Keratinocyte (primary cell): ENCODE measurements around the gene CBR3. TPM values are rescaled to one million over a fixed set of nuclear protein-coding genes. Genes with fewer than 3 reads are reported as not detected.
"Not testable (repeated sequence)": the region's sequence is repeated elsewhere in the genome, so short reads cannot be mapped to it uniquely, and the experiment has no call there.

Experiments
- DNase-seq: peaks from one replicate; pipeline ENCODE4 v3.0.0-alpha.2; 2011; ENCODE audit warnings: low read depth, missing footprints, low spot score
- FAIRE-seq: peaks from 2 replicates; lab custom pipeline; 2011; peaks lifted over from hg19 to GRCh38; lab: Jason Lieb, UNC
- H2AFZ ChIP-seq: 2 replicates; pipeline ENCODE4 v1.6.0; 2012; ENCODE audit warnings: low read length, control low read depth, inconsistent platforms; ENCODE audit not compliant: control insufficient read depth
- H3K27ac ChIP-seq: 2 replicates; pipeline ENCODE4 v1.5.1; 2011; ENCODE audit warnings: low read length; ENCODE audit not compliant: control insufficient read depth, insufficient read depth
- H3K27me3 ChIP-seq: 3 replicates; pipeline ENCODE4 v1.6.0; 2011; ENCODE audit warnings: low read length; ENCODE audit not compliant: control insufficient read depth, insufficient read depth; ENCODE audit errors: extremely low read depth
- H3K36me3 ChIP-seq, 2 experiments: 2 replicates in 1 of 2; 3 replicates in 1 of 2; pipeline ENCODE4 v1.5.1; 2011; ENCODE audit warnings: low read length in 2 of 2, mild to moderate bottlenecking in 1 of 2; ENCODE audit not compliant: control insufficient read depth in 2 of 2, insufficient read depth in 2 of 2; ENCODE audit errors: extremely low read depth in 1 of 2
- H3K4me1 ChIP-seq: 3 replicates; pipeline ENCODE4 v1.5.1; 2011; ENCODE audit warnings: low read length; ENCODE audit not compliant: control insufficient read depth, insufficient read depth; ENCODE audit errors: extremely low read depth
- H3K4me2 ChIP-seq: 3 replicates; pipeline ENCODE4 v1.6.0; 2011; ENCODE audit warnings: low read depth, low read length; ENCODE audit not compliant: control insufficient read depth, insufficient read depth; ENCODE audit errors: extremely low read depth
- H3K4me3 ChIP-seq, 3 experiments: fragments of 200-600 bp in 1 of 3; sonication (generic) in 1 of 3; 2 replicates in 2 of 3; 3 replicates in 1 of 3; pipeline ENCODE4 v1.5.1; 2011 to 2016; ENCODE audit warnings: low read length in 3 of 3, mild to moderate bottlenecking in 3 of 3, control low read depth in 2 of 3, inconsistent platforms in 1 of 3, low read depth in 1 of 3, mixed read lengths in 1 of 3, mixed run types in 1 of 3, moderate library complexity in 1 of 3; ENCODE audit not compliant: control insufficient read depth in 2 of 3, insufficient read depth in 2 of 3; ENCODE audit errors: extremely low read depth in 1 of 3
- H3K79me2 ChIP-seq: 2 replicates; pipeline ENCODE4 v1.6.0; 2012; ENCODE audit warnings: low read length; ENCODE audit not compliant: control insufficient read depth, insufficient read depth
- H3K9ac ChIP-seq: 3 replicates; pipeline ENCODE4 v1.6.0; 2011; ENCODE audit warnings: low read length; ENCODE audit not compliant: control insufficient read depth, insufficient read depth; ENCODE audit errors: extremely low read depth
- H3K9me1 ChIP-seq: 3 replicates; pipeline ENCODE4 v1.6.0; 2011; ENCODE audit warnings: low read length; ENCODE audit not compliant: control insufficient read depth, insufficient read depth; ENCODE audit errors: extremely low read depth
- H3K9me3 ChIP-seq: 2 replicates; pipeline ENCODE4 v1.5.1; 2012; ENCODE audit warnings: low read depth, low read length; ENCODE audit not compliant: control insufficient read depth
- H4K20me1 ChIP-seq: 3 replicates; pipeline ENCODE4 v1.6.0; 2011; ENCODE audit warnings: low read length; ENCODE audit not compliant: control insufficient read depth, insufficient read depth; ENCODE audit errors: extremely low read depth
- CTCF ChIP-seq, 3 experiments: IDR thresholded peaks in 1 of 3; conservative IDR thresholded peaks in 1 of 3; optimal IDR thresholded peaks in 1 of 3; 2 replicates in 2 of 3; 3 replicates in 1 of 3; pipeline versions ENCODE3 to v1.5.1; 2011; ENCODE audit warnings: low read length in 3 of 3, mild to moderate bottlenecking in 3 of 3, moderate library complexity in 2 of 3, control low read depth in 1 of 3, inconsistent platforms in 1 of 3; ENCODE audit not compliant: insufficient read depth in 2 of 3; ENCODE audit errors: extremely low read depth in 1 of 3
- EZH2 ChIP-seq: IDR thresholded peaks from one replicate; pipeline ENCODE4 v1.6.1; 2012; ENCODE audit warnings: inconsistent platforms, mild to moderate bottlenecking, low read length, moderate library complexity
- dilution Hi-C: fragments of 300-500 bp; cut with MboI; formaldehyde crosslinking; loops from one replicate; pipeline ENCODE4 v1.7.0; 2020; ENCODE audit warnings: low sequenced_read_pairs; ENCODE audit not compliant: extremely low pct_ligation_motif_present
- polyA plus RNA-seq, 5 experiments: library from polyadenylated mRNA; depleted of rRNA in 3 of 5; stranded (reverse) in 3 of 5; stranded (forward) in 1 of 5; unstranded in 1 of 5; fragments of >200 nt; gene quantifications; 1 replicate in 1 of 5; 2 replicates in 3 of 5; 3 replicates in 1 of 5; pipeline versions ENCODE4 v1.2.1 to v1.2.3, GENCODE V29; 2011 to 2012; ENCODE audit warnings: missing spikeins in 2 of 5, low read depth in 1 of 5, low replicate concordance in 1 of 5

CBR3 gene
- polyA plus RNA-seq, 1 donor (not counting 4 experiments of a cell fraction or from before 2014, with no cell fraction given), result 1.3 TPM

DNA sequence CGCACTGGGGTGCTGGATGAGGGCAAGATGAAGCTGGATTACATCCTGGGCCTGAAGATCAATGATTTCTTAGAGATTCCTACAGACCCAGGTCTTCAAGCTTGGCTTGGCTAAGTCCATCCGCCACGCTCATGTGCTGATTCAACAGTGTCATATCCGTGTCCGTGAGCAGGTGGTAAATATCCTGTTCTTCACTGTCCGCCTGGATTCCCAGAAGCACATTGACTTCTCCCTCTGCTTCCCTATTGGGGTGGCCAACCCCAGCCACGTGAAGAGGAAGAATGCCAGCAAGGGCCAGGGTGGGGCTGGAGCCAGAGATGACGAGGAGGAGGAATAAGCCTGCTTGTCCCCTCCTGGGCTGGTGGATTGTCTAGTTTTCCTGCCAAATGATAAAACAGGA lies 2.2 kb upstream of the CBR3 start:
- Histone ChIP-seq H3K4me2 (no peak overlapping the region), H3K9me1 (no peaks in the 10 kb centered on the region), H3K27me3 (no peaks in the 10 kb centered on the region), H3K36me3 (no peaks in the 10 kb centered on the region), H3K4me3 (no peak overlapping the region), H3K79me2 (no peaks in the 10 kb centered on the region), H3K9me3 (no peaks in the 10 kb centered on the region), H2AFZ (no peak overlapping the region), H4K20me1 (no peaks in the 10 kb centered on the region), H3K27ac (no peak overlapping the region), H3K4me1 (peaks cover 21% of the 10 kb centered on the region), H3K9ac (no peak overlapping the region)
- DNase-seq (no peak), FAIRE-seq (no peak)
- dilution Hi-C loops, result no loop called here
- TF ChIP-seq CTCF (optimal IDR thresholded peaks at IDR 0.05 in 1 of 3, IDR thresholded peaks at IDR 0.05 in 1 of 3, conservative IDR thresholded peaks at IDR 0.05 in 1 of 3; ENCODE audit: extremely low read depth in 1 of 3, insufficient read depth in 2 of 3, low read length in 3 of 3) (no peak), EZH2 (no peak)

DNA sequence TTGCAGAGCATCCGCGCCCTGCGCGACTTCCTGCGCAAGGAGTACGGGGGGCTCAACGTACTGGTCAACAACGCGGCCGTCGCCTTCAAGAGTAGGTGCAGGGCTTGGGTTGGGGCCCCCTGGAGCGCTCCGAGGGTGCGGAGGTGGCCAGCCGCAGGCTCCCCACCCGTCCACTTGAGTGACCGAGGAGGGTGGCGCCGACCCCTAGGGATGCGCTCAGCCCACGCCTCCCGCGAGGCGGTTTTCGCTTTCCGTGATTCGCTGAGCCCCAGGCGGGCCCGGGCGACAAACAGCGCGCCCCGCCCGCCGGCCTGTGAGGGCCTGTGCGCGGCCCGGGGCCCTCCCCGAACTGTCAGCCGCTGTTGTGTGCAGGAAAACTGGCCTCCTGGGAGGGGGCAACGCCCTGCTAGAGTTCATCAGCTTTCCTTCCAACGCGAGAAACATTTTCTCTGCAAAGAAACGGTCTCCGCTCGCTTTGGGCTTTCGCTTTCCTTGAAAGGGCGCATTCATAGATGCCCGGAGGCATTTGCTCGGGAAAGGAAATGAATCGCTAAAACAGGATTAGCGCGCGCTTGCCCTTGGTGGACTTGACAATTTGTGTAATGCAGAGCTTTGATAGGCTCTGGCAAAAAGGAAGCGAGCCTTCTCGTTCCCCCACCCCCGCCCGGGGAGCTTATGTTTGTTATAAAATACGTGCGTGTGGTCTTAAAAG lies 668 bp downstream of the CBR3 start:
- H3K36me3 ChIP-seq, result no peaks in the 10 kb centered on the region
- H3K27me3 ChIP-seq, result no peaks in the 10 kb centered on the region
- H3K4me1 ChIP-seq, result peaks cover 21% of the 10 kb centered on the region
- H2AFZ ChIP-seq, result peak overlapping the region; percentile 90
- no peaks in the 10 kb centered on the region for H3K79me2 ChIP-seq
- H3K9me1 ChIP-seq, result no peaks in the 10 kb centered on the region
- H4K20me1 ChIP-seq, result no peaks in the 10 kb centered on the region
- peak overlapping the region; percentile 91 for H3K4me2 ChIP-seq
- DNase-seq (peak; percentile 33), FAIRE-seq (no peak)
- H3K4me3 ChIP-seq, result peak overlapping the region; percentile 36 to 91 (median 76)
- dilution Hi-C loops, result no loop called here
- peak overlapping the region; percentile 81 for H3K9ac ChIP-seq
- H3K27ac ChIP-seq, result peak overlapping the region; percentile 78
- no peak for TF ChIP-seq CTCF (optimal IDR thresholded peaks at IDR 0.05 in 1 of 3, IDR thresholded peaks at IDR 0.05 in 1 of 3, conservative IDR thresholded peaks at IDR 0.05 in 1 of 3; ENCODE audit: extremely low read depth in 1 of 3, insufficient read depth in 2 of 3, low read length in 3 of 3)
- TF ChIP-seq EZH2, result no peak
- no peaks in the 10 kb centered on the region for H3K9me3 ChIP-seq

- DNase-seq, H3K27ac ChIP-seq, H4K20me1 ChIP-seq, H2AFZ ChIP-seq, dilution Hi-C loops, H3K27me3 ChIP-seq, H3K9me1 ChIP-seq, H3K36me3 ChIP-seq, H3K79me2 ChIP-seq, H3K4me2 ChIP-seq, H3K9ac ChIP-seq, FAIRE-seq, H3K9me3 ChIP-seq, H3K4me3 ChIP-seq: not testable (repeated sequence)
- peaks cover 21% of the 10 kb centered on the region for H3K4me1 ChIP-seq
These were observed 4.9 kb downstream of the CBR3 start for GRCh38 chr21:36139791-36140190.
